DND-41 (cell line): ENCODE measurements around the gene KIAA1191.

Experiments used
- CTCF ChIP-seq: IDR thresholded peaks from 2 replicates; pipeline ENCODE4 v1.5.1; 2012; ENCODE audit warnings: borderline replicate concordance, low read length, moderate library complexity, mild to moderate bottlenecking; ENCODE audit not compliant: poor library complexity, severe bottlenecking; ENCODE audit errors: extremely low read depth
- EZH2 ChIP-seq: IDR thresholded peaks from 3 replicates; pipeline ENCODE4 v1.6.1; 2012; ENCODE audit warnings: borderline replicate concordance, low read depth, mild to moderate bottlenecking, moderate library complexity, low read length, inconsistent platforms; ENCODE audit not compliant: severe bottlenecking

GRCh38 chr5:176365351-176366231 lies 4.0 kb upstream of the KIAA1191 start, which contains the start of gene ARL10:
- no peak for TF ChIP-seq CTCF
- no peak for TF ChIP-seq EZH2
